Kidney epithelial cell (primary cell): Measurements from ENCODE around the gene PDE4B. TPM values are rescaled to one million over a fixed set of nuclear protein-coding genes. Genes with fewer than 3 reads are reported as not detected.

Source experiments
- DNase-seq: peaks from one replicate; pipeline ENCODE4 v3.0.0-alpha.2; 2010; ENCODE audit warnings: low read depth
- H3K27me3 ChIP-seq: 2 replicates; pipeline ENCODE4 v1.6.0; 2011; ENCODE audit warnings: low read length; ENCODE audit not compliant: control insufficient read depth, insufficient read depth
- H3K36me3 ChIP-seq: 2 replicates; pipeline ENCODE4 v1.5.1; 2011; ENCODE audit warnings: low read length; ENCODE audit not compliant: control insufficient read depth, insufficient read depth
- H3K4me3 ChIP-seq: 2 replicates; pipeline ENCODE4 v1.5.1; 2011; ENCODE audit warnings: low read depth, mild to moderate bottlenecking, control low read depth, low read length
- total RNA-seq: library from RNA; depleted of rRNA; stranded (reverse); fragments of >200 nt; gene quantifications from 2 replicates; pipeline ENCODE4 v1.2.3, GENCODE V29; 2015
- TF ChIP-seq, protein P1 (sequence below): IDR thresholded peaks from 2 replicates; pipeline ENCODE4 v1.5.1; 2011; ENCODE audit warnings: mild to moderate bottlenecking, moderate library complexity, low read length, control low read depth, inconsistent platforms; ENCODE audit not compliant: insufficient read depth, poor library complexity, severe bottlenecking

Gene PDE4B
- total RNA-seq, 1 donor from 2014 or later: 0.33 TPM

DNA sequence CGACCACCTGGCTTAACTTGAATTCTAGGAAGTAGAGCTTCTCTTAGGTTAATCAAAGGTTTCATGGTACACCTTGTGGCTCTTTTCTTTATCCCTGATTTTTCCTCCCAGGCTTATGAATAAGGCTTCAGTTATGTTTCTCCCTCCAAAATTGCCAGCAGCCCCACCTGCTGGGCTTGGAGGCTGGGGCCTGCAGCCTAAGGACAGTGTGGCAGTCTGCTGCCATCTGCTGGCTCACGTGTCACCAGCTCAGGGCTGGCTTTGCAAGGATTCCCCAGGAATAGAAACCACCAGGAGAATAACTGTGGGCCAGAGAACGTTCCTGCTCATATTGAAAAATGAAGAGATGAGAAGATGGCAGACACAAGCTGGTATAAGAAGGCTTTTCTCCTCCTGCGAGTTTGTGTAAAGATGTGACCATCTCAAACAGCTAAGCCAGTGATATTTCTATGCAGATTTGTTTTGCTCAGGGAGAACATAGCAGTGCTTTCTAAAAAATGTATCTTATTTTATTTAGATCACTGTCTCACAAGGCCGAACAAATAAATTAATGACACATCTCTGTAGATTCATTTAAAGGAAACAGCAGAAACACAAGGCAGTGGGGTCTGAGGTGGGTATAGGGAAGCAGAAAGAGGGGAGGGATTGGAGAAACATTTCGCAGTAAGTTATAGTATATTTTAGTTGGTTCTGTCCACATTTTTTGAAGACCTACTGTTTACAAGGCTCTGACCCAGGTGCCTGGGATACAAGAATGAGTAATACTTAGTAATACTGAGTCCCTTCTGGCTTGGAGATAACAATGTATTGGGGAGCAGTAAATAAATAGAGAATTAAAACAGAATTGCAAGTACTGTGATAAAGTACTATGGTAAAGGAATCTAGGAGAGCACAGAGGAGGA is 450.2 kb downstream of the PDE4B start:
- no peaks in the 10 kb centered on the region for H3K27me3 ChIP-seq
- TF ChIP-seq, protein P1, sequence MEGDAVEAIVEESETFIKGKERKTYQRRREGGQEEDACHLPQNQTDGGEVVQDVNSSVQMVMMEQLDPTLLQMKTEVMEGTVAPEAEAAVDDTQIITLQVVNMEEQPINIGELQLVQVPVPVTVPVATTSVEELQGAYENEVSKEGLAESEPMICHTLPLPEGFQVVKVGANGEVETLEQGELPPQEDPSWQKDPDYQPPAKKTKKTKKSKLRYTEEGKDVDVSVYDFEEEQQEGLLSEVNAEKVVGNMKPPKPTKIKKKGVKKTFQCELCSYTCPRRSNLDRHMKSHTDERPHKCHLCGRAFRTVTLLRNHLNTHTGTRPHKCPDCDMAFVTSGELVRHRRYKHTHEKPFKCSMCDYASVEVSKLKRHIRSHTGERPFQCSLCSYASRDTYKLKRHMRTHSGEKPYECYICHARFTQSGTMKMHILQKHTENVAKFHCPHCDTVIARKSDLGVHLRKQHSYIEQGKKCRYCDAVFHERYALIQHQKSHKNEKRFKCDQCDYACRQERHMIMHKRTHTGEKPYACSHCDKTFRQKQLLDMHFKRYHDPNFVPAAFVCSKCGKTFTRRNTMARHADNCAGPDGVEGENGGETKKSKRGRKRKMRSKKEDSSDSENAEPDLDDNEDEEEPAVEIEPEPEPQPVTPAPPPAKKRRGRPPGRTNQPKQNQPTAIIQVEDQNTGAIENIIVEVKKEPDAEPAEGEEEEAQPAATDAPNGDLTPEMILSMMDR: peak; percentile 100
- peak; percentile 42 for DNase-seq
- H3K36me3 ChIP-seq: no peaks in the 10 kb centered on the region
- H3K4me3 ChIP-seq: no peak overlapping the region

- H3K4me3 ChIP-seq: no peak overlapping the region
- no peaks in the 10 kb centered on the region for H3K36me3 ChIP-seq
- H3K27me3 ChIP-seq: no peaks in the 10 kb centered on the region
- TF ChIP-seq, protein P1: no peak
- no peak for DNase-seq
Measured at GRCh38 chr1:66243548-66244130, 450.9 kb downstream of the PDE4B start.

DNA sequence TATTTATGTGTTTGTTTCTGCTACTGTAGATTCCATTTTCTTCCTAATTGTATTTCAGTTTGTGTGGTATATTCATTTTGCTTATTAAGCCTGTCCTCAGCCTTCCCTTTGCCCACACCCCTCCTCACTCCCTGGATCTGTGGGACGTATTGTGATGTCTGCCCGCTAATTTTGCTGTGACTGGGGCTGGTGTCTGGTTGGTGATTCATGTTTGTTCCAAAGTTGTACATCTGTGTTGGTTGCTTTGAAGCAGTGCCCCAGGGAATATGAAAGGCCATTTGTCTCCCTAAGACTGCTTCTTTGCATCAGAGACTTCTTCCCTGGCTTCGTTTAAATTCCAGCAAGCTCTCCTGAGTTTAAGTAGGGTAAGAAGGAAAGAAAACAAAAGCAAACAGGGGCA is 451.7 kb downstream of the PDE4B start:
- DNase-seq: no peak
- no peaks in the 10 kb centered on the region for H3K27me3 ChIP-seq

DNA sequence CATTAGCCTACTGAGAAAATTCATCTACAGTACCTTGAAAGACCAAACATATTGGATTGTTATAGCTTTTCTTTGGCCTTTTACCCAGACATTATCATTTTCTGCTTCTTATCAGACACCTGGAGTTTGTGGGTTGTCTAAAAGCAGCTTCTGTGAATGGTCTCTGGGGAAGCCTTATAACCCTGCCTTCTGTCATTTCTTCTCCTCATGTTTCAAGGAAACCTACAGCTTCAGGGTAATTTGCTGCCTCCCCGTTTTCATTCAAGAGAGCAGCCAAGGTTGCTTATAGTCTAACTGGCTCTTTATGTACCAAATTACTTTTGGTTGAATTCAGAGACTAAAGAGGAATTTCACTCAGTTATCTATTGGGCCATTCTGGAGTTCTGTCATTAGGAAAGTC is 453.0 kb downstream of the PDE4B start:
- no peaks in the 10 kb centered on the region for H3K36me3 ChIP-seq
- no peaks in the 10 kb centered on the region for H3K27me3 ChIP-seq
- no peak for DNase-seq
- no peak overlapping the region for H3K4me3 ChIP-seq
- TF ChIP-seq, protein P1: no peak

More for the DNA sequence above, 451.7 kb downstream of the PDE4B start:
- H3K36me3 ChIP-seq: no peaks in the 10 kb centered on the region
- no peak overlapping the region for H3K4me3 ChIP-seq
- TF ChIP-seq, protein P1: no peak

DNA sequence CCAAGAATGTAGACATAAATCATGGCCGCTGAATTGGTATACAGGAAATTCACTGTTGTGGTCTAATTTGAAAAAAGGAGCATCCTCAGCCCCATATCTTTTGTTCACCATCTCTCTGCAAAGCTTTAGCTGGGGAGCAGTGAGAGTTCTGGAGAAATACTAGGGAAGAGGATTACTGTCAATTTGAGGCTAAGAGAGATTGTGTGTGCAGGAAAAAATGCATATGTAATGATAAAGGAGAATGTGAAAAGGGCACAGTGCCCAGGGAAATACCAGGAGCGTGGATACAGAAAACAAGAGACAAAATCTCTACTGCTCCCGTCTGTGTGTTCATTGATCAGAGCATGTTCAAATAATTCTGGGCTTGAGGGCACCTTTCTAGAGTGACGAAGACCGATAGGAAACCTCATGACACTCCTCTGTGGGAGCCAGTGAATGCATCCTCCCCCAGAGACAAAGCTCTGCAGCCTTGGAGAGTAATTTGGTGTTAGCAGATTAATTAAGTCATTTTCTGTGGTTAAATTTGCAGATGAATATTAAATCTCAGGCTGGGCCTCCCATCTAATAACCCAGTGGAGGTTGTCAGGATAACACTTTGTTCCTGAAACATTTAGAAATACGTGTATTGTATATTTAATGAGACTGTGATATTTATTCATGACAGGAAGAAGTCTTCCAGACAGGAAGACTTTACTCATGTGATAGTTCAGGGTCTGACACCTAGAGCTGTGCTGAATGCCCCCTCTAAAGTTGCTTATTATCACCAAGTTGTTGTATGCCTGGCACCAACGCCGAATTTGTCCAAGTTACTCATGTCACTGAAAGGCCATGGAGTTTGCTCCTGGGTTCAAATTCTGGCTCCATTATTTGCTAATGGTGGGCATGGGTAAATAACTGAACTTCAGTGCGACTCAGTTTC is 453.9 kb downstream of the PDE4B start:
- TF ChIP-seq, protein P1: no peak
- no peak overlapping the region for H3K4me3 ChIP-seq
- DNase-seq: no peak
- no peaks in the 10 kb centered on the region for H3K36me3 ChIP-seq
- H3K27me3 ChIP-seq: no peaks in the 10 kb centered on the region
